NCI-H1436 (cell line): Measurements from ENCODE around the gene CCDC32.
"Not testable (repeated sequence)": the region's sequence is repeated elsewhere in the genome, so short reads cannot be mapped to it uniquely, and the experiment has no call there.

ENCODE experiments used
- DNase-seq: peaks from one replicate; lab custom pipeline; 2025; lab: John Stamatoyannopoulos, UW

CCDC32 gene, protein sequence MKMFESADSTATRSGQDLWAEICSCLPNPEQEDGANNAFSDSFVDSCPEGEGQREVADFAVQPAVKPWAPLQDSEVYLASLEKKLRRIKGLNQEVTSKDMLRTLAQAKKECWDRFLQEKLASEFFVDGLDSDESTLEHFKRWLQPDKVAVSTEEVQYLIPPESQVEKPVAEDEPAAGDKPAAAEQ

DNA sequence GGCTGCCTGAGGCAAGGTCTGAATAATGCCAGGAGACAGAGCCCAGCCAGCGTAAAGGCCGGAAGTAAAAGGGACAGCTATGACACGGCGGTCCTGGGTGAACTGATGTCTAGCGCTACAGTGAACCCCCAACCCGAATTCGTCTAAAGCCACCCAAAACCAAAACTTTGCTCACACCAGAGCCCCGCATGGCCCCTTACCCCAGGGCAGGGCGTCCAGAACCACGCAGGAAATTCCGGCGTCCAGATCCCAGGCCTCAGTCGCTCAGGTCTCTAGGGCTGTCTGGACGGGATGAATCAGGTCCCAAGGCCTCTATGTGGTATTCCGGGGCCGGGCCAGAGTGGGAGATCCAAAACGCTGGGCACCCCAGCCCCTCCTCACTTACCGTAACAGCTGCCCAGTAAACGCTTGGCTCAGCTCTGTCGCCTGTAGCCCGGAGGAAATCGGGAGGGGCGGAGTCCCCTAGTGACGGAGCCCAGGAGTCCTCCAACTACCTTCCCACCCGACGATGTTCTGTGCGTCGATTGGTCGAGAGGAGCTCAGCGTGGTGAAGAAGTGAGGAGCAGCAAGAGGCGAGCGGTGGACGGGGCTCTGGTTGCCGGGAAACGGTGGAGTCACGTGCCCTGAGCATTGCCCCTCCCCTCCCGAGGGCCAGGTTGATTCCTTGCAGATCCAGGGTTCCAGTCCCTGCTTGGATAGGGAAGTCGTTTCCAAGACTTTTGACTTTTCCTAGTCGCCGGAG, at the start of gene CCDC32:
TSS of gene CCDC32 (minus strand) at position 452 of the 742 bp plus-strand sequence. CDS start 2,027 bp downstream, outside the sequence.
- DNase-seq = peak; percentile 98

DNA sequence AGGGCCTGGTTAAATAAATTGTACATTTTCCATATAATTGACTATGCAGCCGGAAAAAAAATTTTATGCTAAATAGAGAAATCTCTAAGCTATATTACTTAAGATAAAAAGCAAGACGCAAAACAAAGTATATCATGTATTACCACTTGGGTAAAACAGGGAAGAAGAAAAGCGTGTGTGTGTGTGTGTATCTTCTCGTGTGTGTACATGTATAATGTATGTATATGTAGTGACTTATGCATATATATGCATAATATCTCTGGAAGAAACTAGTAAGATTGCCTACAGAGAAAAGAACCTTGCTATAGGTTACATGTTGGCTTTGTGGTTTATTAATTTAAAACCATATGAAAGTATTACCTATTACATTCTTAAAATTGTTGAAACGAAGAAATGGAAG, 48.2 kb upstream of the CCDC32 start:
- no peak for DNase-seq

DNA sequence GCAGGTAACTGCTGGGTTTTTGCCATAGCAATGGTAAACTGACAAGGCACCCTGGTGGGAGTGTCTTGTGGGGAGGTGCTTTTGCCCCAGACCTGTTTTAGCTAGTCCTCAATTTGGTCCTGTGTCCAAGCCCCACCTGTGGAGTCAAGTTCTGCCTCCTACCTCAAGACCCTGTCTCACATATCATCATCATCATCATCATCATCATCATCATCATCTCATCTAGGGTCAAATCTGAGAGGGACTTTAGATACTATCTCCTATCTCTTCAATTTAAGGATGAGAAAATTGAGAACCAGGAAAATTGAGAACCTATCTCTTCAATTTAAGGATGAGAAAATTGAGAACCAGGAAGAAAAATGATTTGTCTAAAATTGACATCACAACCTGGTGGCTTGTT, 39.1 kb upstream of the CCDC32 start:
- DNase-seq = no peak

DNA sequence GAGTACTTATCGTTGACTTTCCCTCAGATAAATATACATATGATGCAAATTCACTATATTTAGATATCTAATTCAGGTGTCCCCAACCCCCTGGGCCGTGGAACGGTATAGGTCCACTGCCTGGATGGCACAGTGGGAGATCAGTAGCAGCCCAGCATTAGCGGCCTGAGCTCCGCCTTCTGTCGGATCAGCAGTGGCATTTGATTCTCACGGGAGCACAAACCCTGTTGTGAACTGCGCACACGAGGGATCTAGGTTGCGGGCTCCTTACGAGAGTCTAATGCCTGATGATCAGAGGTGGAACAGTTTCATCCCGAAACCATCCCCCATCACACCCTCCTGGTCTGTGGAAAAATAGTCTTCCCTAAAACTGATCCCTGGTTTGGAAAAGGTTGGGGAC, 36.1 kb upstream of the CCDC32 start:
- DNase-seq = no peak

DNA sequence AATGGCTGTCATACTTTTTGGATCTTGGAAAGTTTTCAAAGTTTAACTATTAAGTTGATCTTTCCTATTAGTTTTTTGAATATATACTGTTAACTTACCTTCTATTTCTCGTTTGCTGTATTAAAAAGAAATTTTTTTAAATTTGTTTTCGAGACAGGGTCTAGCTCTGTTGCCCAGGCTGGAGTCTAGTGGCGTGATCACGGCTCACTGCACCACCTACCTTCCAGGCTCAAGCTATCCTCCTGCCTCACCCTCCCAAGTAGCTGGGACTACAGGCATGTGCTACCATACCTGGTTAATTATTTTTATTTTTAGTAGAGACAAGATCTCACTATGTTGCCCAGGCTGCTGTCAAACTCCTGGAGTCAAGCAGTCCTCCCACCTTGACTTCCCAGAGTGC, 33.8 kb upstream of the CCDC32 start:
- DNase-seq = no peak

DNA sequence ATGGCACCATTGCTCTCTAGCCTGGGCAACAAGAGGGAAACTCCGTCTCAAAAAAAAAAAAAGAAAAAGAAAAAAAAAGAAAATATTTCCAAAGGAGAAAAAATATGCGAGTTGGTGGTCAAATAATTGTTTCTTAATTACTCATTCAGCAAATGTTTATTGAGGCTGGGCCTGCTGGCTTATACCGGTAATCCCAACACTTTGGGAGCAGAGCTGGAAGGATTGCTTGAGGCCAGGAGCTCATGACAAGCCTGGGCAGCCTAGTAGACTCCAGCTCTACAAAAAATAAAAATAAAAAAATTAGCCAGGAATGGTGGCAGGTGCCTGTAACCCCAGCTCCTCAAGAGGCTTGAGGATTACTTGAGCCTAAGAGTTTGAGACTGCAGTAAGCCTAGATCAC, 33.3 kb upstream of the CCDC32 start:
- no peak for DNase-seq

DNA sequence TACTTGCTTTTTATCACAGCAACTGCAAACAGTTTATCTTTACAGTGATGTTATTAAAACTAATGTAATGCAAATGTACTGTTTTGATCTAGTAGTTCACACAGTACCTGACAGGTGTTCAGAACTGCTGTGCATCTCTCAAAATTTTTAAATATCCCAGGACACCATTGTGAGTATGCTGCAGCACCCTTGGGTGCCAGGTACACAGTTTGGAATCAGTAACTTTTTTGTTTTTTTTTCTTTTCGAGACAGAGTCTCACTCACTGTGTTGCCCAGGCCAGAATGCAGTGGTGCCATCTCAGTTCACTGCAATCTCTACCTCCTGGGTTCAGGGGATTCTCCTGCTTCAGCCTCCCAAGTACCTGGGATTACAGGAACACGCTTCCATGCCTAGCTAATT, 32.2 kb upstream of the CCDC32 start:
- DNase-seq = no peak

DNA sequence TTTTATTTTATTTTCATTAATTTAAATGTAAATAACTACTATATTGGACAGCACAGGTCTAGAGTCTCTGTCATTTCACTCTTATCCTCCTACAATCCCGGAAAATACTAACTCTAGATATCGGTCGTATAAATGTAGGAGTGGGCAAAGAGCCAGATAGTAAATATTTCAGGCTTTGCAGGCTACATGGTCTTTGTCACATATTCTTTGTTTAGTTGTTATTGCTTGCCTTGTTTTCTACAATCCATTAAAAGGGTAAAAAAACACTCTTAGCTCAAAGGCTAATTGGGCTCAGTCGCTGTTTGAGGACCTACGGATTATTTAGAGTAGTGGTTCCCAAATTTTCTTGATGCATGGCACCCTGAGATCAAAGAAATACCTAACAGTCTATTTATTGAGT, 30.9 kb upstream of the CCDC32 start:
- no peak for DNase-seq

DNA sequence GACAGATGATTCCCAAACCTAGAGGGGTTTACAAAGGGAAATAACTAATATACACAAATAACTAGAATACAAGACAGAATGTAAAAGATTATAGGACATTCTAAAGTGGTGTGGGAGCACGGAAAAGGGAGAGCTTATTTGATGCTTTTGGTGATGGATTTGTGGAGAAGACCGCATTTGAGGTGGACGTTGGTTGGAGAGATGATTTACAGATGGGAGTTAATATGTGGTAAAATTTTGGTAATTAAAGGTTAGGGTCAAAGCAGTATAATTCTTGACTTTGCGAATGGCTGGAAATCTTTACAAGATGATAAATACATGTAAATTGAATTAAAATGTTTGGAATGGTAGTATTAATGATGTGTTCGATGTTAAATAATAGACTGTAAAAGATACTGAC, 30.4 kb upstream of the CCDC32 start:
- no peak for DNase-seq

DNA sequence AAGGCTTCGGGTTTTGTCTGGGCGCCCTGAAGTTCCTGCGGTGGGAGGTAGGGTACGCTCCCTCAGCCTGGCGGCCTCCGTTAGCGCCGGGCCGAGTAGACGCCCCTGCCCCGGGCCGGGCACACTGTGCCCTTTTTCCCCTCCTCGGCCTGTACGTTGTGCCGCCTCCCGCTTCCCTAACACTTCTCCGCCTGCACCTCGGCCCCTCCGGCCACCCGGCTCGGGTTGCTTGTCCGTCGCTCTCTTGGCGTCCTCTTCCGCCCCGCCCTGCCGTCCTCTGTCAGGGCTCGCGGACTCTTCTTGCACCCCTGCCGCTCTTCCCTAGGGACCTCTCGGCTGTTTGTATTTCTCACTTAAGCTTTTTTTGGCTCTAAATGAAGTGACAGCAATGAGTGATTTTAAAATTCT, 29.6 kb upstream of the CCDC32 start:
- peak; percentile 45 for DNase-seq

DNA sequence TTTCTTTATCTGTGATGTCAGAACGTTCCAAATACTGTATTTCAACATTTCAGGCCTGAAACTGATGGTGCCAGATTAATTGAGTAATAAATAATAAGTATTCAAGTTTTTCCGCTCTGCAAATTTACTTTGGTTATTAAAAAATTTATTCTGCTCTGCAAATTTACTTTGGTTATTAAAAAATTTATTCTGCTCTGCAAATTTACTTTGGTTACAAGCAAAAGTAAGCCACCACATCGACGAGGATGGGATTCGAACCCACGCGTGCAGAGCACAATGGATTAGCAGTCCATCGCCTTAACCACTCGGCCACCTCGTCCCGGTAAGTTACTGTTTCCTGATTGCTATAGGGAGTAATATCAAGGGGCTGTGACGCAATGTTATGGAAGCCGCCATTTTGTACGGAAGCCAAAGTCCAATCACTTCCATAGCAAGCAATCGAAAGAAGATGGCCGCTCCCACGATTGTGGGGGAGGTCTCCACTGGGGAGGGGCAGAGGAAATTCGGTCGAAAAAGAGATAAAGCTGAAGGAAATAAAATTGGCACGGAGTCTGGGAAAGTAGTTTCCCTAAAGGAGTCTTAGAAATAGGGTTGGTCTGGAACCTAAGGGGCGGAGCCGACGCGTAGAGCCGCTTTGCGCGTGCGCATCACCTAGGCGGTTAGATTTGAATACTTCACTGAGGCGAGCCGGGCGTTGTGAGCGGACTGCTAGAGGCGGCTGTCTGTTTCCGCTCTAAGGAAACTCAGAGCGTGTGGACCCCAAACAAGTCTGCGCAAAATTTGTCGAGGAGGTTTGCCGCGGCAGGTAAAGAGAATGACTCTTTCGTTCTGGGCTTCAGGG, 29.0 kb upstream of the CCDC32 start, which contains the start of gene KNL1:
TSS of gene KNL1 (plus strand) at position 662 of the 841 bp plus-strand sequence. CDS start 8,683 bp downstream, outside the sequence.
- DNase-seq = peak; percentile 88

DNA sequence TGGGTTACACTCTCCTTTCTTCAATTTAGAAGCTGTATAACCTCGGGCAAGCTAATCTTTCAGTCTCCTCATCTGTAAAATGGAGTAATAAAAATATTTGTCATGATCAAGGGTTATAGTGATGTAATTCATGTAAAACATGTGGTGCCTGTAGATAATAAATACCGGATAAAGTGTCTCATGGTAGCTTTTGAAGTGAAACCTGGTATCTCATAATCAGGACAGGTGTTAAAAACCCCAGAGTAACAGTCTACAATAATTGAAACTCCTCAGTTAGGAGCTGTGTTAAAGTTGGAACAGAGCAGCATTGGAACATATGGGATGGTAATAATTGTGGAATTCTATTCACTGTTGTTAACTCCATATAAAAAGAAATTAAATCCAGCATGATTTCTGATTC, 28.3 kb upstream of the CCDC32 start:
- DNase-seq = no peak

DNA sequence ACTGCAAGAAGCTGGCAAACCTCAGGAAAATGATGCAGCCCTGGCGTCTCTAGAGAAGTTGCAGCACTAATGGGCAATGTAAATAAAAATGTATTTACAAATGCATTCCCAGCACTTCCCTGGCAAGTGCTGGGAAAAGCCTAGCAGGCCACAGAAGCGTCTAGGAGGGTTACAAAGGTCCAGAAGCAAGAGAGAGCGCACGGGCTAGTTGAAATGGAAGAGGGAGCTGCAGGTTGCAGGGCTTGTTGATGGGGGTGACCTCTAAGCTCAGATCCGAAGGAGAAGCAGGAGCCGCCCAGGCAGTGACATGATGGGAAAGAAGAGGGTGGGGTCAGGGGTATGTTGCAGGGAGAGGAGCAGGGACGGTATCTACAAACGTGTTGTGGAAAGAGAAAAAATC, 26.5 kb upstream of the CCDC32 start:
- no peak for DNase-seq

DNA sequence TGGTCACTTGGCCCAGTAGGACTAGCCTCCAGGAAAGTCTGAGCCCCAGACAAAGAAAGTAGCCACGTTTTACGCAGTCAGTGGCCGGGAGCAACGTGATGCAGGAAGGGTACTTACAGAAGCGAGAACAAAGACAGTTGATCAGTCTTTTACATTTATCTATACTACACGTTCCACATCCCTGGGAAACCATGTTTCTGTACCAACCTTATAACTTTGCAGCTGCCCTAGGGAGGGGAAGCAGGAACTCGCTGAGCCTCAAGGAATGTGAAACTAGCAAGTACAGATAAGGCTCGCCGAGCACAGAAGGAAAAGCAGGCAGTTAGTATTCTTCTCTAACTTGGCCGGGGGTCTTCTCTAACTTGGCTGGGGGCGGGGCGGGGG, 25.8 kb upstream of the CCDC32 start:
- DNase-seq = no peak

DNA sequence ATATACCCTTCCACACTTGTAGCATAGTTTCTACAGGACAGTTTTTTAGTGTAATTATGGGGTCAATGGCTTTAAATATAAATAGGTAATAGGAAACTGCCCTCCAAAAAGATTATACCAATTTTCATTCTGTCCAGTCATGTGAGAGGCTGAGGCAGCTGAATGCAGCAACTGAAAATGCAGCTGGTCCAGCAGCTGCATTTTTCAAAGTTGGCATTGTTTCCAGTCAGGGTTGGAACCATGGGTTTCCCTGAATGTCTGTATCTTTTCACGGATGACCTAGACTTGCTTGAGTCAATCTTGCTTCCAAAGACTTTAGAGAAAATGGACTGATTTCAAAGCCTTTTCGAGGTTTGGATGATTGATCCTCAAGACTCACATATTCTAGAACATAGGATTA, 19.3 kb upstream of the CCDC32 start:
- DNase-seq = no peak

DNA sequence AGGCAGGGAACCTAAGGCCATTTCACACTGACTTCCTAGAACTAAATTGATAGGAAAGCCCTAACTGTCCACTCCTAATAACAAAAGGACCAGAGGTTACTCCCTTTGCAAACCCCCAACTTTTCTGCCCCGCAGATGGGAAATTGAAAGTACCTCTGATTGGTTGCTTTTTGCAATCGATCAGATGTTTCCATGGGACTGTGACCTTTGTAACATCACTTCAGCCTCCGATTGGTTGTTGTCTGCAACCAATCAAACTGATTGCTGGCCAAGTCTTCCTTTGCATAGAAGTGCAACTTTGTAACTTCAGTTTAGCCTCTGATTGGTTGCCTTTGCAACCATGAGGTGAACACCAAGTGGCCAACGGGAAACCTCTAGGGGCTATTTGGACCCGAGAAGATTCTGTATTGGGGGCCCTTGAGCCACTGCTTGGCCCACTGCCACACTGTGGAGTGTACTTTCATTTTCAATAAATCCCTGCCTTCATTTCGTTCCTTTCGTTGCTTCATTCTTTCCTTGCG, 17.9 kb upstream of the CCDC32 start:
- no peak for DNase-seq

DNA sequence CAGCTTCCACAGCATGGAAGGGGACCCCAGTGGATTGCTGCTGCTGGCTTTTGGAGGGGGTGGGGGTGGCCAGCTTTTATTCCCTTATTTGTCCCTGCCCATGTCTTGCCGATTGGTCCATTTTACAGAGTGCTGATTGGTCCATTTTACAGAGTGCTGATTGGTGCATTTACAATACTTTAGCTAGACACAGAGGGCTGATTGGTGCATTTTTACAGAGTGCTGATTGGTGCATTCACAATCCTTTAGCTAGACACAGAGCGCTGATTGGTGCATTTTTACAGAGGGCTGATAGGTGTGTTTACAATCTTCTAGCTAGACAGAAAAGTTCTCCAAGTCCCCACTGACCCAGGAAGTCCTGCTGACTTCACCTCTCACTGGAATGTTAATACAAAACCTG, 17.0 kb upstream of the CCDC32 start:
- not testable (repeated sequence) for DNase-seq

DNA sequence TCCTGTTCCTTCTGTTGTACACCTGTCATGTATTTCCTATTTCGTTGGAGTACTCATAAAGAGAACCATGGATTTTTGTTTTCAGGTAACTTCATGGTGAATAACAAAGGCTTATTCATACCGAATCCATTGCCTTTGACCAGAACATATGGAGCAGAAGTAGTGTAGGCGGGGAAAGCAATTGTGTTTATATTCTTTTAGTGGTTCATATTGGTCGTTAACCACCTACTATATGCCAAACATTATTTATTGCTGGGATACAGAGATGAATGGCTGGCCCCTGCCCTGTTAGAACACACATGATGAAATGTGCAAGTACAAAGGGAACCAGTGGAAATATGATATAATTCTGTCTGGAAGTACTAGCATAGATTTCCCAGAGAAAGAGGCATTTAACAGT, 14.1 kb upstream of the CCDC32 start:
- DNase-seq = no peak

DNA sequence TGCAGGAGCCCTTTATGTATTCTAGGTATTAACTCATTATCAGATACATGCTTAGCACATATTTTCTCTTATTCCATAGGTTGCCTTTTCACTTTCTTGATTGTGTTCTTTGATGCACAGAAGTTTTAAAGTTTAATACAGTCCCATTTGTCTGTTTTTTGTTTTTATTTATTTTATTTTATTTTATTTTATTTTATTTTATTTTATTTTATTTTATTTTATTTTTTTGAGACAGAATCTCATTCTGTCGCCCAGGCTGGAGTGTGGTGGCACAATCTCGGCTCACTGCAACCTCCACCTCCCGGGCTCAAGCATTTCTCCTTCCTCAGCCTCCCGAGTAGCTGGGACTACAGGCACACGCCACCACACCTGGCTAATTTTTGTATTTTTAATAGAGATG, 12.1 kb upstream of the CCDC32 start:
- DNase-seq = not testable (repeated sequence)

DNA sequence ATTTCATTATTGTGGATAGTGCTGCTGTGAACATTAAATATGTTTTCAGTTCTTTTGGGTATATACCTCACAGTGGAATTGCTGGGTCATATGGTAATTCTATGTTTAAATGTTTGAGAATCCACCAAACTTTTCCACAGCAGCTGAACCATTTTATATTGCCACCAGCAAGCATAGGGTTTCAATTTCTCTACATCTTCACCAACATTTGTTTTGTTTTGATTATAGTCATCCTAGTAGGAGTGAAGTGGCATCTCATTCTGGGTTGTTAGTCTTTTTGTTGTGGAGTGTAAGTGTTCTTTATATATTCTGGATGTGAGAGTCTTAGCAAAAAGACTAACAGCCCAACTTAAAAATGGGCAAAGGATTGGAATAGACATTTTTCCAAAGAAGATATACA, 10.3 kb upstream of the CCDC32 start:
- no peak for DNase-seq

DNA sequence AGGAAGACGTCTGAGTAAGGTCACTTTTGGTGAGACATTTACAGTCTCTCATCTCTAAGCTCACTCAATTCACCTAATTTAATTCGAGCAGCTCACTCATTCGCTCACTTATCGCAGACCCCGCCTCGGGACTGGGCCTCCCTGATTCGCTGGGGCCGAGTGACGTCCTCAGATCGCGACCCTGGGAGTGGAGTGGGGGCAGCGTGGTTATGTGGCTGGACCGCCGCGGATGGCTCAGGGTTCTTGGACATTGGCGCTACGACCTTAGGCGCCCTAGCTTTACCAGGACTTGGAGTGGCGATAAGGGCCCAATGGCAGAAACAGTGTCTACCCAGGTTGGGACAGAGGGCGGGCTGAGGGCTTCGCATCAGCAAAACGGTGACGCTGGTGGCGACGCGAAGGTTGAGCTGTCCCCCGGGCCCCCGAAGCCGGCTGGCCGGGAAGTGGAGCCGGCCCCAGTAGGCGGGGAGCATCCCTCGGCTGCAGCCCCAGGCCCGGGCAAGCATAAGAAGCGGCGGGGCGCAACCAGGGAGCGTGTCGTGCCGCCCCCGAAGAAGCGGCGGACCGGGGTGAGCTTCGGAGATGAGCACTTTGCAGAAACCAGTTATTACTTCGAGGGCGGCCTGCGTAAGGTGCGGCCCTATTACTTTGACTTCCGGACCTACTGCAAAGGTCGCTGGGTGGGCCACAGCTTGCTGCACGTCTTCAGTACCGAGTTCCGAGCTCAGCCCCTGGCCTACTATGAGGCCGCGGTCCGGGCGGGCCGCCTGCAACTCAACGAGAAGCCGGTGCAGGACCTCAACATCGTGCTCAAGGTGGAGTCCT, 4.5 kb upstream of the CCDC32 start, which contains the start of gene RPUSD2:
TSS of gene RPUSD2 (plus strand) at position 171 of the 825 bp plus-strand sequence. CDS start at position 210, 39 bp downstream.
- peak; percentile 84 for DNase-seq

DNA sequence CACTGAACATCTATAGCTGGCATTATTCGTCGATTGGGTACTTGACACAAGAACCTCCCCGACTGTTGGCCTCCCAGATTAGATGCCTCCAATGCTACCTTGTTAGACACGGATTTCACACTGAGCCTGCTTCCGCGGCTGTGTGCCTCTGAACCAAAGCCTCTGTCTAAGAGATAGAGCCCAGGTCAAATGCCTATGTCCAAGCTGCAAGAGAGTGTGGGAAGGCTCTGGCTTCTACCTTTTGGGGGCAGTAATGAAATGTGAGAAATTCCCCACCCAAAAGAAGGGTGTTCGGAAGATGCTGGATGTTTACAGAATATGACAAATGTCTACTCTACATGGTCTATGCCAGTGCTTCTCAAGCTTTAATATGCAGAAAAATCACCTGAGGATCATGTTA, 2.3 kb upstream of the CCDC32 start:
- DNase-seq = no peak
